GM23338 (cell line): ENCODE data around the gene MAP2K2.

Experiments
- CREB1 ChIP-seq: fragments of 250-450 bp; sonication (Bioruptor Pico); IDR thresholded peaks from 2 replicates; pipeline ENCODE4 v1.5.0; 2020; ENCODE audit warnings: low read depth, mild to moderate bottlenecking, moderate library complexity
- CTCF ChIP-seq, 2 experiments: fragments of 200-600 bp in 1 of 2; sonication (generic) in 1 of 2; conservative IDR thresholded peaks; 2 replicates each; pipeline versions ENCODE4 v1.5.1 to v1.6.1; 2016 to 2017; ENCODE audit warnings: antibody characterized with exemption in 2 of 2, low read depth in 2 of 2, mild to moderate bottlenecking in 2 of 2, moderate library complexity in 1 of 2
- ETS1 ChIP-seq: IDR thresholded peaks from 2 replicates; pipeline ENCODE4 v1.6.1; 2016; ENCODE audit warnings: antibody characterized with exemption
- EZH2 ChIP-seq: fragments of 200-600 bp; sonication (generic); IDR thresholded peaks from one replicate; pipeline ENCODE4 v1.8.0; 2017; ENCODE audit warnings: antibody characterized with exemption, mild to moderate bottlenecking, low read depth; ENCODE audit not compliant: unreplicated experiment
- EZH2phosphoT487 ChIP-seq: fragments of 200-600 bp; sonication (generic); IDR thresholded peaks from one replicate; pipeline ENCODE4 v1.8.1; 2018; ENCODE audit warnings: antibody characterized with exemption; ENCODE audit not compliant: unreplicated experiment
- JUNB ChIP-seq: IDR thresholded peaks from one replicate; pipeline ENCODE4 v1.6.1; 2016; ENCODE audit warnings: antibody characterized with exemption; ENCODE audit not compliant: unreplicated experiment
- NANOG ChIP-seq: IDR thresholded peaks from 2 replicates; pipeline ENCODE4 v1.6.1; 2016; ENCODE audit warnings: antibody characterized with exemption, borderline replicate concordance
- POLR2AphosphoS5 ChIP-seq: IDR thresholded peaks from 2 replicates; pipeline ENCODE4 v1.6.1; 2016; ENCODE audit warnings: antibody characterized with exemption, low read depth
- REST ChIP-seq: IDR thresholded peaks from one replicate; pipeline ENCODE4 v1.6.1; 2018; ENCODE audit warnings: antibody characterized with exemption; ENCODE audit not compliant: unreplicated experiment
- STAT1 ChIP-seq: IDR thresholded peaks from one replicate; pipeline ENCODE4 v1.6.1; 2016; ENCODE audit warnings: antibody characterized with exemption; ENCODE audit not compliant: unreplicated experiment
- ZNF114 ChIP-seq: fragments of 250-450 bp; sonication (Bioruptor Pico); IDR thresholded peaks from 2 replicates; pipeline ENCODE4 v1.5.0; 2020; ENCODE audit warnings: mild to moderate bottlenecking, moderate library complexity
- ZNF331 ChIP-seq: fragments of 250-450 bp; sonication (Bioruptor Pico); IDR thresholded peaks from 2 replicates; pipeline ENCODE4 v1.5.0; 2020; ENCODE audit warnings: low read depth, mild to moderate bottlenecking, moderate library complexity

GRCh38 chr19:4121273-4121612, 2.7 kb downstream of the MAP2K2 start:
- TF ChIP-seq EZH2phosphoT487 = no peak
- TF ChIP-seq CTCF (conservative IDR thresholded peaks at IDR 0.05; ENCODE audit: low read depth in 2 of 2) = no peak
- no peak for TF ChIP-seq POLR2AphosphoS5
- no peak for TF ChIP-seq REST
- no peak for TF ChIP-seq CREB1
- TF ChIP-seq EZH2 = no peak
- TF ChIP-seq ETS1 = no peak
- no peak for TF ChIP-seq NANOG
- TF ChIP-seq ZNF331 (CRISPR knock-in tag) = no peak
- no peak for TF ChIP-seq JUNB
- TF ChIP-seq STAT1 = no peak
- TF ChIP-seq ZNF114 (CRISPR knock-in tag) = no peak
